Upper lobe of right lung (tissue), 1 donor: ENCODE data around the gene MRM3. TPM values are rescaled to one million over a fixed set of nuclear protein-coding genes. Genes with fewer than 3 reads are reported as not detected.
"Not testable (repeated sequence)": the region's sequence is repeated elsewhere in the genome, so short reads cannot be mapped to it uniquely, and the experiment has no call there.

Experiments used
- ATAC-seq: fragments of 200-7000 bp; cut with Tn5 transposase; one replicate; pipeline ENCODE4 v1.9.1; 2020; ENCODE audit warnings: mild to moderate bottlenecking, moderate library complexity
- DNase-seq: peaks from one replicate; pipeline ENCODE4 v3.0.0-alpha.2; 2020
- H3K27ac ChIP-seq: fragments of 200-600 bp; one replicate; pipeline ENCODE4 v1.8.0; 2022
- H3K27me3 ChIP-seq: fragments of 200-600 bp; one replicate; pipeline ENCODE4 v1.8.0; 2022; ENCODE audit warnings: mild to moderate bottlenecking
- H3K36me3 ChIP-seq: fragments of 200-600 bp; one replicate; pipeline ENCODE4 v1.8.0; 2022
- H3K4me1 ChIP-seq: fragments of 200-600 bp; one replicate; pipeline ENCODE4 v1.8.0; 2022
- H3K4me3 ChIP-seq: fragments of 200-600 bp; one replicate; pipeline ENCODE4 v1.8.0; 2022; ENCODE audit warnings: mild to moderate bottlenecking
- H3K9me3 ChIP-seq: fragments of 200-600 bp; one replicate; pipeline ENCODE4 v1.8.0; 2022
- CTCF ChIP-seq: fragments of 200-600 bp; IDR thresholded peaks from one replicate; pipeline ENCODE4 v1.8.0; 2022; ENCODE audit warnings: antibody characterized with exemption
- intact Hi-C: fragments of 100-400 bp; cut with DNase I; formaldehyde crosslinking; loops from one replicate; pipeline ENCODE4 v1.11.0; 2022
- total RNA-seq: library from RNA; stranded (reverse); fragmentation: NEBNext Ultra II Directional; extraction: Animal tissue kit (Norgen Biotek cat#: 25700); gene quantifications from one replicate; pipeline ENCODE4 v1.2.1, GENCODE V29; 2021
- donor health status: DM: no; HTN: yes; CAD: no; lungs with severe emphysema.

MRM3 gene
- total RNA-seq, 1 donor from 2014 or later = 12.1 TPM

DNA sequence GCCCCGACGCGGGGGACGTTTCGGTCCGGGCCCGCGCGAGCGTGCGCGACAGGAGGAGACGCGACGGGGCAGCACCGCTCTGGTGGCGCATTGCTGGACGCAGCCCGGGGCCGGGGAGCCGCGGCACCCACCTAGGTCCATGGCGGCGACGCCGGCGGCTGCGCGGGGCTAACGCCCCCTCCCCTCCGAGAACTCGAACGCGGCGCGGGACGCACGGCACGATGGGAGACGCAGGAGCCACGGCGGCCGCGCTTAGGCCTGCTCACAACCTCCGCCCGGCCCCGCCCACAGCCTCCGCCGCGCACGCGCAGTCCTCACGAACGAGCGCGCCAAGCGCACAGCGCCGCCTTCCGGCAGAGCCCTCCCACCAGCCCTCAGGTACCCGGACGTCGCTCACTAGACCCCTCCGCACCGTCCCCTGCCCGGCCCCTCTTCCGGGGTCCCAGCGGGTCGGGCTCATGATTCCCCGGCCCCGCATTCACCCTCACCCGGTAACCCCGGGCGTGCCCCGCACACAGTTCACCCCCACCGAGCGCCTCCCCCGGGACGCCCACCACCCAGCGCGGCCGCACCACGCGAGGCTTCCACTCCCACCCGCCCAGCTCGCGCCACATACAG, 30.0 kb upstream of the MRM3 start, which contains the start of gene GEMIN4:
Gene GEMIN4 (minus strand): TSS at position 263 of the 618 bp plus-strand sequence. CDS start 122 bp downstream, at position 141.
- H3K4me3 ChIP-seq = peak within 1 kb of the TSS; percentile 76
- H3K9me3 ChIP-seq = no peaks in the 10 kb centered on the region
- DNase-seq (peak; percentile 97), ATAC-seq (peak; percentile 97)
- H3K27ac ChIP-seq = peak within 1 kb of the TSS; percentile 84
- peaks cover 10% of the 10 kb centered on the region for H3K36me3 ChIP-seq
- H3K27me3 ChIP-seq = no peaks in the 10 kb centered on the region
- intact Hi-C loops = no loop called here
- peaks cover 15% of the 10 kb centered on the region for H3K4me1 ChIP-seq
- peak; percentile 91 for TF ChIP-seq CTCF

DNA sequence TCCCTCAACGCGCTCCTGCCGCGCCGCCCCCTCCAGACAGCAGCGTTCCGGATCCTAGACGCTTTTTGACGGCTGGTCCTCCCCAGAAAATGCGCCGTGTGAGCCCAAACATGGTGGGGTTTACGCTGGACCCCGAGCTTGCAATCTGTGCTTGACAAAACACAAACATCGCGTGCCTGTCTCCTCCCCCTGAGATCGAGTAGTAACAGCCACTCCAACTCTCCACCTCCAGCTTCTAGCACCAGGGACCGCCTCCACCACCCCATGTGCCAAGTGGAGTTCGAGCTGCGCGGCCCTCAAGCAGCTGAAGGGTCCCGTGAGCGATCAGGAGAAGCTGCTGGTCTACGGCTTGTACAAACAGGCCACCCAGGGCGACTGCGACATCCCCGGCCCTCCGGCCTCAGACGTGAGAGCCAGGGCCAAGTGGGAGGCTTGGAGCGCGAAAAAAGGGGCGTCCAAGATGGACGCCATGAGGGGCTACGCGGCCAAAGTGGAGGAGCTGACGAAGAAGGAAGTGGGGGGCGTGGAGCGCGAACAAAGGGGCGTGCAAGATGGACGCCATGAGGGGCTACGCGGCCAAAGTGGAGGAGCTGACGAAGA, 29.4 kb upstream of the MRM3 start:
- H3K9me3 ChIP-seq = no peaks in the 10 kb centered on the region
- peak; percentile 88 for DNase-seq
- H3K36me3 ChIP-seq = peaks cover 4% of the 10 kb centered on the region
- peak; percentile 75 for ATAC-seq
- H3K4me1 ChIP-seq = peaks cover 15% of the 10 kb centered on the region
- intact Hi-C loops = no loop called here
- no peak for TF ChIP-seq CTCF
- H3K4me3 ChIP-seq = peak overlapping the region; percentile 76
- H3K27ac ChIP-seq = peak overlapping the region; percentile 84
- no peaks in the 10 kb centered on the region for H3K27me3 ChIP-seq

DNA sequence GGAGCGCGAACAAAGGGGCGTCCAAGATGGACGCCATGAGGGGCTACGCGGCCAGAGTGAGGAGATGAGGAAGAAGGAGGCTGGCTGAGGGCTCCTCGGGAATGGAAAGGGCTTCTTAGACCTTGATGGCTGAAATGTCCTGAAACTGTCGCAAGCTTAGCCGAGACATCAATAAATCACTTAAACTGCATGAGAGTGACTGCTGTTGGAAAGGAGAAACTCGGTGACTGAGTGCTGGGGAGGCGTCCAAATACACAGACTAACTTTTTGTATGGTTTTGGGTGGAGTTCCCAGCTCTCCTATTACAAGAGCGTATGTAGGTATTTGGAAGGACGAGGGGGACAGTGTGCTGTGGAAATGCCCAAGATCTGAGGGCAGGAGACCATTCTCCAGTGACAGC, 28.7 kb upstream of the MRM3 start:
- Histone ChIP-seq H3K27ac (no peak overlapping the region), H3K27me3 (no peaks in the 10 kb centered on the region), H3K36me3 (peaks cover 5% of the 10 kb centered on the region), H3K4me3 (no peak overlapping the region), H3K4me1 (peaks cover 15% of the 10 kb centered on the region), H3K9me3 (no peaks in the 10 kb centered on the region)
- no peak for DNase-seq
- ATAC-seq = no peak
- intact Hi-C loops = no loop called here
- no peak for TF ChIP-seq CTCF

GRCh38 chr17:755319-755961, 26.7 kb upstream of the MRM3 start:
- H3K4me3 ChIP-seq, DNase-seq, H3K27me3 ChIP-seq, ATAC-seq, H3K9me3 ChIP-seq, H3K27ac ChIP-seq, intact Hi-C loops: not testable (repeated sequence)
- H3K36me3 ChIP-seq = peaks cover 26% of the 10 kb centered on the region
- H3K4me1 ChIP-seq = peaks cover 11% of the 10 kb centered on the region

DNA sequence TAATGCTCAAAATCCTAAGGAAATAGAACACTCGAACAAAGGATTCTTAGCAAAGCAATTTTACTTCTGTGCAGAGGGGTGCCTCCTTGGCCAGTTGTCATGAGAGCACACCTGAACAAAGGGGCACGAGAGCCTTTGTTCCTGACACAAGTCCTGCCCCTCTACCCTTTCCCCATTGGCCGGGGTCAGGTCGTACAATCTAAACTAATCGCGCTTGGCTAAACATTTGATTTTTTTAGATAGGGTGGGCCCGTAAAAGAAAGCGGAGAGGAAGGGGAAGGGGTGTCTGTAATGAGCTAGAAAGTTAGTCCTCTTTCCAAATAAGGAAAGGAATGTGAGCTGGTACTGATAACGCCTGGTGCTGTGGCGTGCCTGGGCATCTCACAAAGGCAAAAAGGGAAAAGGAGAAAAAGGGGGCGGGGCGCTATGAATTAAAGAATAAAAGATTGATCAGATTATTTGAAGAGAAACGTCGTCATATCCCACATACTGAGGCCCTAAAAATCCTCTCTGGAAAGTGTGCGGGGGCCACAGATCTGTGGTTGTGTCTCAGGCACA, 26.1 kb upstream of the MRM3 start:
- intact Hi-C loops, H3K9me3 ChIP-seq, H3K4me3 ChIP-seq, H3K4me1 ChIP-seq, H3K27me3 ChIP-seq, ATAC-seq: not testable (repeated sequence)
- H3K36me3 ChIP-seq = peaks cover 32% of the 10 kb centered on the region
- H3K27ac ChIP-seq = peak overlapping the region; percentile 15
- DNase-seq = peak; percentile 19

GRCh38 chr17:759964-760363, 22.2 kb upstream of the MRM3 start:
- Histone ChIP-seq H3K27ac (no peak overlapping the region), H3K9me3 (no peaks in the 10 kb centered on the region), H3K27me3 (no peaks in the 10 kb centered on the region), H3K4me3 (no peak overlapping the region), H3K4me1 (no peaks in the 10 kb centered on the region), H3K36me3 (peaks cover 60% of the 10 kb centered on the region)
- TF ChIP-seq CTCF = no peak
- intact Hi-C loops = no loop called here
- DNase-seq (no peak), ATAC-seq (no peak)
